Measurements from ENCODE around the gene OTUD6A.

OTUD6A gene

GRCh38 chrX:70084592-70085240 lies 22.5 kb downstream of the OTUD6A start:
- no peak for DNase-seq (ENCODE audit: low read depth, low spot score)

GRCh38 chrX:70087857-70088630 lies 25.8 kb downstream of the OTUD6A start:
- in situ Hi-C loops (cut with HindIII; ENCODE audit: low sequenced_read_pairs), result no loop called here
- H3K4me3 ChIP-seq (ENCODE audit: low read depth, low read length), result no peak overlapping the region
- no peak for DNase-seq (ENCODE audit: low read depth, low spot score)
- TF ChIP-seq CTCF (IDR thresholded peaks at IDR 0.05; ENCODE audit: low read depth, low read length), result no peak

More at GRCh38 chrX:70084592-70085240, 22.5 kb downstream of the OTUD6A start:
- no peak for TF ChIP-seq CTCF (IDR thresholded peaks at IDR 0.05; ENCODE audit: low read depth, low read length)
- no peak overlapping the region for H3K4me3 ChIP-seq (ENCODE audit: low read depth, low read length)
- in situ Hi-C loops (cut with HindIII; ENCODE audit: low sequenced_read_pairs), result no loop called here

GRCh38 chrX:70088751-70089150 lies 26.5 kb downstream of the OTUD6A start:
- no peak for DNase-seq (ENCODE audit: low read depth, low spot score)
- no peak for TF ChIP-seq CTCF (IDR thresholded peaks at IDR 0.05; ENCODE audit: low read depth, low read length)
- H3K4me3 ChIP-seq (ENCODE audit: low read depth, low read length), result no peak overlapping the region
- in situ Hi-C loops (cut with HindIII; ENCODE audit: low sequenced_read_pairs), result no loop called here

- no peak for DNase-seq (ENCODE audit: low read depth, low spot score)
- H3K4me3 ChIP-seq (ENCODE audit: low read depth, low read length), result no peak overlapping the region
- no peak for TF ChIP-seq CTCF (IDR thresholded peaks at IDR 0.05; ENCODE audit: low read depth, low read length)
- in situ Hi-C loops (cut with HindIII; ENCODE audit: low sequenced_read_pairs), result no loop called here
These were observed 27.5 kb downstream of the OTUD6A start for GRCh38 chrX:70089604-70090297.

GRCh38 chrX:70092247-70092646 lies 30.0 kb downstream of the OTUD6A start:
- in situ Hi-C loops (cut with HindIII; ENCODE audit: low sequenced_read_pairs), result no loop called here
- DNase-seq (ENCODE audit: low read depth, low spot score), result no peak
- no peak for TF ChIP-seq CTCF (IDR thresholded peaks at IDR 0.05; ENCODE audit: low read depth, low read length)
- no peak overlapping the region for H3K4me3 ChIP-seq (ENCODE audit: low read depth, low read length)

- in situ Hi-C loops (cut with HindIII; ENCODE audit: low sequenced_read_pairs), result no loop called here
These were observed 33.8 kb downstream of the OTUD6A start for GRCh38 chrX:70096052-70096451.

More at GRCh38 chrX:70096052-70096451, 33.8 kb downstream of the OTUD6A start:
- TF ChIP-seq CTCF (IDR thresholded peaks at IDR 0.05; ENCODE audit: low read depth, low read length), result peak; percentile 4
- H3K4me3 ChIP-seq (ENCODE audit: low read depth, low read length), result no peak overlapping the region
- DNase-seq (ENCODE audit: low read depth, low spot score), result no peak
